Measurements from ENCODE around the gene CDC6.

Gene CDC6

DNA sequence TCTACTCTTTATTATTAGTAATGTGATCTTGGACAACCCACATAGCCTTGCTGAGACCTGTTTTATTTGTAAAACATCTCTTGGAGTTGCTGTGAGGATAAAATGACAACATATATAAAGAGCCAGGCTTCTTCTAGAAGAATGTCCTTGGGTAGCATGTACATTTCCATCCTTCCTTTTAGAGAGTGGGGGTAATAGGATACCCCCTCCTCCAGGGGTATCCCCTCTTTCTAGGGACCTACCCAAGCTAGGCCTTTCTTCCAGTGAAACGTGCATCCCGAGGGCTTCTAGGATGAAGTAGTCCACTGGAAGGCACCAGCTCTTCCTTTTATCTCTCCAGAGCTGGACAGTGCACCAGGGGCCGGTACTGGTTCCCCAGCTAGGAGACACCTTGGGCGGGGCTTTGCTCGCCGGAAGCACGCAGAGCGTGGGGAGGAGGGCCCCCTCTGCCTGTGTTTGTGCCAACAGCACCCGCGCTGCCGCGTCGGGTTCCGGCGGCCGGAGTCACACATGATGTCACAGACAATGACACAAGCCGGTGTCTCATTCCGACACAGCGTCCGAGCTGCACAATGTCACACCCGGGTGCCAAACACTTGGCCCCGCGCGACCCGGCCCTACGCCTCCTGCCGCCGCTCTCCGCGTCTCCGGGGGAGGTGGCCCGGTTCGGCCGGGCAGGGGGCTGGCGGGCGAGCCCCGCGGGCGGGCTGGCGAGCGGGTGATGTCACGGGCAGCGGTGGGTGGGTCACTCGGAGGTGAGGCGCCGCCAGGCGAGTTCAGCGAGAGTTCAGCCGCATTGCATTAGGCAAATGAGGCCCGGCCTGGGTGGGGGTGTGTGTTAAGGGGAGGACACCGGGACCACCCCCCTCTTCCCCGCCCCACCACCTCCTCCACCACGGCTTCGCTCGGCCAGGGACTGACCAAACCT lies 53.5 kb downstream of the CDC6 start:
- DNase-seq (ENCODE audit: low read depth in 2 of 2): no peak

GRCh38 chr17:40341808-40342503 lies 54.3 kb downstream of the CDC6 start:
- no peak for DNase-seq (ENCODE audit: low read depth in 2 of 2)

DNA sequence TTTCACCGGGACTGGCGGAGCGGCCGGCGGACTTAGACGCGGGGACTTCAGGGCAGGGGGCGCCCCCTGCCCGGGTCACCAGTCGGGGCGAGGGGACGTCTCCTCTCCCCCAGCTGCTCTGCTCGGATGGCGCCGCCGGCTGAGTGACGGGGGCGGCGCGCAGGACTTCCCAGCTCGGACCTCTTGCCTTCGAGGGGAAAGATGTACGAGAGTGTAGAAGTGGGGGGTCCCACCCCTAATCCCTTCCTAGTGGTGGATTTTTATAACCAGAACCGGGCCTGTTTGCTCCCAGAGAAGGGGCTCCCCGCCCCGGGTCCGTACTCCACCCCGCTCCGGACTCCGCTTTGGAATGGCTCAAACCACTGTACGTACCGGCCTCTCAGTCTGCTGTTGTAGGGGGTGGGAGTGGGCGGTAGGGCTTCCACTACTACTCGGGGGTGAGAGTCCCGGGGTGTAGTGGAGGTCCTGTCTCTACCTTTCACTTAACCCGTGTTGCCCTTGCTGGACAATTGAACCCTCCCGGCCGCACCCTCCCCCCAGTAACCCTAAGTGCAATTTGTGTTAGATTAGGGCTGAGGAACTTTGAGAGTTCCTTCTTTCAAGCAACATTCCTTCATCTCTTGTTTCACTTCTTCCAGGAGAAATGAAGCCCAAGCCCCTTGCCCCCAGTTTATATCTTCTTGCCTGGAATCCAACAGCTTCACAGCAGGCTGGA lies 55.0 kb downstream of the CDC6 start:
- no peak for DNase-seq (ENCODE audit: low read depth in 2 of 2)

GRCh38 chr17:40343219-40344119 lies 55.8 kb downstream of the CDC6 start:
- no peak for DNase-seq (ENCODE audit: low read depth in 2 of 2)

DNA sequence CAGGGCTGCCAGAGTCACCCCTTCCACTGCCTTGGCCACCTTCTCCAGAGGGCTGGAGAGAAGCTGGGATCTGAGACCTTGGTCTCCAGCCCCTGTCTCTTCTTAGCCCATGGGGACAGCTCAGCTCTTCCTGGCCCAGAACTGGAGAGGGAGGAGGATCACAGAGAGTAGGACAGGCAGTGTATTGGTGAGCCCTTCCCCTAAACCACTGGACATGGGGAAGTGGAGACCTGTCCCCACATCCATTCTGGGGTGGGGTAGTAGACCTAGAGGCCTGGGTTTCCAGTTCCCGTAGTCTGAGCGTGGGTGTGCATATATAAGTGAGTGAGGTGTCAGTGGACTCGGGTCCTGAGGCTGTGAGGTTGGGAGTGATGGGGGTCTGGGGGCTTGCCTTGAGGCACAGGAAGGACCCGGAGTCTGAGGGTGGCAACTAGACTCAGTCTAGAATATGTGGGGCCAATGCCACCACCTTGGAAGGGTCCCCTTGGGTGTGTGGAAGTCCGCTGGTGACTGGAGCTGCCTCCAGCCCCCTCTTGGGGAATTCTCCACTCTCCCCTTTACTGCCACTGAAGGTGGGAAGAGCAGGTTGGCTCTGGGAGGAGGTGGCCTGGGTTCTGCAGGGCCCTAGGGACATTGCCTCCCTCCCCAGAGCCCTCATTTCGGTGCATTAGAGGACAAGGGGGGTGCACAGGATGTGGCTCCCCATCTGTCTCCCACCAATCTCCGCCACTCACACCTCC lies 56.9 kb downstream of the CDC6 start:
- DNase-seq (ENCODE audit: low read depth in 2 of 2): no peak

- no peak for DNase-seq (ENCODE audit: low read depth in 2 of 2)
Observed at GRCh38 chr17:40345161-40345993, 57.7 kb downstream of the CDC6 start.

GRCh38 chr17:40345994-40346764 lies 58.5 kb downstream of the CDC6 start:
- no peak for DNase-seq (ENCODE audit: low read depth in 2 of 2)

DNA sequence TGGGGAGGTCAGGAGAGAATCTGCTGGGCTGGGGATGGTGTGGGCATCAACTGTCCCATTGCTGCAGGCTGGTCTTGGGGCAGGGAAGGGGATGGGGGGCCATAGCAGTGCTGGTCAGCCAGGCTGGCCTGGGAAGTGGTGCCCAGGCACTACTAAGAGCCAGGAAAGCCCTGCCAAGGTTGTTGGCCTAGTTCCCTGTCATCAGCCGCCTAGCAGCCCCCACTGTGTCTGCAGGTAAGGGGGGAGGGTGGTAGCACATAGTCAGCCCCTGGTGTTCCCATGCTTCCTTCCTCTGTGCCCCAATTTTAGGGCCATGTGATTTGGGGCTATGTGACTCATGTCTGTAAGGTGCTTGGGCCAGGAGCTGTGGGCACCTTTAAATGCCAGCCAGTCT lies 59.1 kb downstream of the CDC6 start:
- DNase-seq (ENCODE audit: low read depth in 2 of 2): no peak

DNA sequence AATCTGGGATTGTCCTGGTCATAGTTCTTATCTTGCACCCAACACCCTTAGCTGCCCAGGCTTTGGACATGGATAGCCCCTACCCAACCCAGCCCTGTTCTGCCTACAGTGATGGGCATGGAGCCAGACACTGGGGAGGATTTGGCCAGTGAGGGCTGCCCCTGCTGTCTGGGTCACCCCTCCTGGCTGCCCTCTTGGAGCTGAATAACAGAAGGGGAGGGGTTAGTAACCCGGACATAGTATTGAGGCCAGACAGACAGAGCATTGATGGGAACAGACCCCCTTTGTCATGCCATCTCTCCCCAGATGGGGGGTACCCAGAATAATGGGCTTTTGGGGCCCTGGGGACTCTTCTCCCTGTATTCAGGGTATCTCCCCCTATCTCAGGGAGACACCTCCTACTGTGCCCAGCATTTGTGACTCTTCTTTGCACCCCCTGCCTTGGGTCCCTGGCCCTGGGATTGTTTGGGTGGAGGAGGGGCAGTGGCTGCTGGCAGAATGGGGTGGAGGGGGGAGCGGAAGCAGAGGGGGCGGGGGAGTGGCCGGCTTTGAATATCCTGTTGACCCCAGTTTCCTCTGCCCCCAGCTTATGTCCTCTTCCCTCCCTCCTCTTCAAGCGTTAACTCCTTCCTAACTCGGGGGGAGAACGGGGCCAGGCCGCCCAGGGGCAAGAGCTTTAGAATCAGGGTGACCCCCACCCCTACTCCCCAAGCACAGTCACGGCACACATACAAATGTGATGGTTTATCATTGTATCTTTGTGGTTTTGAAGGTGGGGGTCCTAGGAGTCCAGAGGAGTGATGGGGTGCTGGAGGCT lies 59.8 kb downstream of the CDC6 start:
- no peak for DNase-seq (ENCODE audit: low read depth in 2 of 2)

GRCh38 chr17:40348136-40348504 lies 60.4 kb downstream of the CDC6 start:
- no peak for DNase-seq (ENCODE audit: low read depth in 2 of 2)

GRCh38 chr17:40348562-40349476 lies 61.1 kb downstream of the CDC6 start:
- DNase-seq (ENCODE audit: low read depth in 2 of 2): no peak

GRCh38 chr17:40349477-40349894 lies 61.8 kb downstream of the CDC6 start:
- DNase-seq (ENCODE audit: low read depth in 2 of 2): no peak

DNA sequence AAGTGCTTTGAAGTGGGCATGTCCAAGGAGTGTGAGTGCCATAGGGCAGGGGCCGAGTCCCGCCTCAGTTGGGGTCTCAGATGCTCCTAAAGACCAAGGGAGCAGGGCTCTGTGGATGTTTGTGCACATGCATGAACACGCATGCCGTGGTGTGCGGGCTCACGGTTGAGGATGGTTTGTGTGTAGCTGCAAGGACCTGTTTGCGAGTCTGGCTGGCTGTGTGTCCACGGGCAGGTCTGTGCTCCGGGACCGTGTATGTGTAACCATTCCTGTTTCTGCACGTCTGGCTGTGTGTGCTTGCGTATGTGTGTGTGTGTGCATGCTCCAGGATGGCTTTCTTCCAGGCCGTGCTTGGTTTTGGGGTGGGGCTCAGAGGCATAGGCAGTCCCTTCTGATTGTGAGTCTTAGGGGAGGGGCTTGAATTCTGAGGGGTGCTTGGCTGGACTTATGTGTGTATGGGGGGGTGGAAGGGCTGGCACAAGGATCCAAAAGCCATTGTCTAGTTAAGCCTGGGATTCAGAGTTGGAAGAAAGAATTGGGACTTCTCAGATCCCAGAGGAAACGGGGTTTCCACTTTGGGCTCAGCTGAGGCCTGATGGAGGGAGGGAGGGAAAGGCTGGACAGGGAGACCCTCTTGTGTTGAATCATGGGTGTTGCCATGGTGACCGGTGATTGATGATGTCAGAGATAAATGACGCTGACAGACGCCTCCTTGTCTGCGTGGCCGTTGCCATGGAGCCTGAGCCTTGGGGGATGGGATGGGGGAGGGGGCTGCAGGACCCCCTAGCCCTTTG lies 62.4 kb downstream of the CDC6 start:
- peak in 1 of 2 experiments; percentile 38 for DNase-seq (ENCODE audit: low read depth in 2 of 2)

DNA sequence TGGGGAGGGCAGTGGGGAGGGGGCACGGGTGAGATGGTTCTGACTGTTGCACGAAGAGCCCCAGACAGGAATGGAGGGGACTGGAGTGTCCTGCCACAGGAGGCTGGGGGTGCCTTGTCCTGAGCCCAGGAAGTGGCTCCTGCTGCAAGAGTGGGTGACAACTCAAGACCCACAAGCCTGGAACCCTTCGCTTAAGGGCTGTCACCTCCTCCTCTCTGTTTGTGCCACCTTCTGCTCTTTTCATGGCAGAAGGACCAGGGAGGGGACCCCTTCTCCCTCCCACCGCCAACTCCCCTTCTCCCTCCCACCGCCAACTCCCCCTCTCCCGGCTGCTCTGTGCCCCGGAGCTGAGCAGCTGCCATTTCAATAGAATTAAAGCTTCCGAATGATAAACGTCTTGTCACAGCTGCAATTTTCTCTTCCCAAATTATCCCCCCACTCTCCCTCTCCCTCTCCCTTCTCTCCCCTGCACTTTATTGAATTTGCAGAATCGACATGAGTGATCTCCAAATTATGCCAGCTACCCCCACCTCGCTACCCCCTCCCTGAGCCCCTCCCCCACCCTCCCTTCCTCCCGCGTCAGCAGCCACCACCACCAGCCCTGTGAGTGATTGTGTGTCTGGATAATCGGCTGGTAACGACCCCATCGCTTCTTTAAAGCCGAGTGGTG lies 63.1 kb downstream of the CDC6 start:
- no peak for DNase-seq (ENCODE audit: low read depth in 2 of 2)

DNA sequence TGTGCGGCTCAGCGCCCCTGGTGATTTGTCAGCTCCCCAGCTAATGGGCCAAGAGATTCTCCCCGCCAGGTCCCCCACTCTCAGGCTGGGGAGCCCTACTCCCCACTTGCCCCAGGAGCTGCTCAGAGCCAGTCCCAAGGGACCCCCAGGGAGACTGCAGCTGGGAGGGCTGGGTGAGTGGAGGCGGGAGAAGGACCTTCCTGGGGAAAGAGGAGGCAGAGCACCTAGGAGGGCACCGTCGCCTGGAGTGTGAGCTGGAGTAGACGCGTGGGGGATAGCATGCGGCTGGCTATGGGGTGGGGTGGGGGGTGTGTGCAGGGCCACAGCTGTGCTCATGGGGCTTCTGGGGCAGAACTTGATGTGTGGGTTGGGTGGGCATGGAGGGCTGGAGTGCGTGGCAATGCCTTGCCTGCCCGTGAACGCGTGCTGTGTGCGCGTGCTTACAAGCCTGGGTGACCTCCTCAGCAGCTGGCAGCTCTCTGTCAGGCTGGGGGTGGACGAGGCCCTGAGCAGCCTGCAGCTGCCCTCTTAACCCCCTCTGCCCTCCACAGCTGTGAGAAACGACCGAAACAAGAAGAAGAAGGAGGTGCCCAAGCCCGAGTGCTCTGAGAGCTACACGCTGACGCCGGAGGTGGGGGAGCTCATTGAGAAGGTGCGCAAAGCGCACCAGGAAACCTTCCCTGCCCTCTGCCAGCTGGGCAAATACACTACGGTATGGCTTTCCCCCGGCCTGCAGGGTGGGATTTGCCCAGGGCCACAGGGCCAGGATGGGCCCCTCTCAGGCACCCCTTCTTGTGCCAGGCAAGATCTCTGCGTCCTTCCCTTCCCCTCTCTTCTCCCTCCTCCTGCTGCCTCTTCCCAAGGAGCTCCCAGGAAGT lies 63.9 kb downstream of the CDC6 start:
- DNase-seq (ENCODE audit: low read depth in 2 of 2): no peak

Data from fibroblast of skin of left quadriceps (primary cell).